Panc1 (cell line): ENCODE data around the gene AK8.

Experiments used
- POLR2AphosphoS5 ChIP-seq: IDR thresholded peaks from 2 replicates; pipeline ENCODE4 v1.6.1; 2012; ENCODE audit warnings: mild to moderate bottlenecking, low read depth, low read length, moderate library complexity
- TF ChIP-seq, protein P1 (sequence below): fragments of 450-650 bp; IDR thresholded peaks from 2 replicates; pipeline ENCODE4 v1.5.1; 2017; ENCODE audit warnings: mild to moderate bottlenecking

DNA sequence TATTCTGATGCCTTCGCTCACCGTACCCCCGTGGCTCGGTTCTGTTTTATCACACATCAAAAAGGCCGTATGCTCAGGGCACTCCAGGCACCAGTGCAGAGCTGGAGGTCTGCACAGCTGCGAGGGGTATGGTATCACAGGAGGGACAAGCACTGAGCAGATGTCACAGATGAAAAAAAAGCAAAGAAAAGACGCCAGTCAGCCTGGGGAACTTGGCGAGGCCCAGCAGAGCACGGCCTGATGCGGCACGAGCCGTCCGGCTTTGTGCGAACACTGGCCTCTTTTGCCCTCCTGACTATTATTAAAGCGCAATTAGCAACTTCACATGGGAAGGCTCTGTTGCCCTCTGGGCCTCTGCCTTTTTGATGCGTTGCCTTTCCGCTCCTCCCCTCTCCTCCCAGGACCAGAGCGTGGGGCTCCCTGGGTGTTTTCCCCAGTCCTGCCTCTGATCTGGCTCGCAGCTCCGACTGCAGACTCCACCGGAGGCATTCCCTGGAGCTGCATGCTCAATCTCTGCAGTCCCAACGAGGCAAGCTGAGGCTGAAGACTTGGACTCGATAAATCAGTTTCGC lies 44.4 kb downstream of the AK8 start:
- TF ChIP-seq, protein P1, sequence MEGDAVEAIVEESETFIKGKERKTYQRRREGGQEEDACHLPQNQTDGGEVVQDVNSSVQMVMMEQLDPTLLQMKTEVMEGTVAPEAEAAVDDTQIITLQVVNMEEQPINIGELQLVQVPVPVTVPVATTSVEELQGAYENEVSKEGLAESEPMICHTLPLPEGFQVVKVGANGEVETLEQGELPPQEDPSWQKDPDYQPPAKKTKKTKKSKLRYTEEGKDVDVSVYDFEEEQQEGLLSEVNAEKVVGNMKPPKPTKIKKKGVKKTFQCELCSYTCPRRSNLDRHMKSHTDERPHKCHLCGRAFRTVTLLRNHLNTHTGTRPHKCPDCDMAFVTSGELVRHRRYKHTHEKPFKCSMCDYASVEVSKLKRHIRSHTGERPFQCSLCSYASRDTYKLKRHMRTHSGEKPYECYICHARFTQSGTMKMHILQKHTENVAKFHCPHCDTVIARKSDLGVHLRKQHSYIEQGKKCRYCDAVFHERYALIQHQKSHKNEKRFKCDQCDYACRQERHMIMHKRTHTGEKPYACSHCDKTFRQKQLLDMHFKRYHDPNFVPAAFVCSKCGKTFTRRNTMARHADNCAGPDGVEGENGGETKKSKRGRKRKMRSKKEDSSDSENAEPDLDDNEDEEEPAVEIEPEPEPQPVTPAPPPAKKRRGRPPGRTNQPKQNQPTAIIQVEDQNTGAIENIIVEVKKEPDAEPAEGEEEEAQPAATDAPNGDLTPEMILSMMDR, result no peak
- TF ChIP-seq POLR2AphosphoS5, result no peak
